Endodermal cell (in vitro differentiated cells): ENCODE data around the gene HAO1. TPM values are rescaled to one million over a fixed set of nuclear protein-coding genes. Genes with fewer than 3 reads are reported as not detected.

Experiments used
- DNase-seq: peaks from one replicate; pipeline ENCODE4 v3.0.0-alpha.2; 2017
- H3K27ac ChIP-seq: 2 replicates; pipeline ENCODE4 v1.5.1; 2013; ENCODE audit warnings: mild to moderate bottlenecking, low read depth, low read length, moderate library complexity
- H3K27me3 ChIP-seq: 2 replicates; pipeline ENCODE4 v1.6.1; 2013; ENCODE audit warnings: mild to moderate bottlenecking, low read length, moderate library complexity; ENCODE audit not compliant: insufficient read depth, control insufficient read depth, poor library complexity, severe bottlenecking
- H3K36me3 ChIP-seq: 2 replicates; pipeline ENCODE4 v1.7.0; 2013; ENCODE audit warnings: mild to moderate bottlenecking, low read length, moderate library complexity; ENCODE audit not compliant: control insufficient read depth, insufficient read depth
- H3K4me1 ChIP-seq: one replicate; pipeline ENCODE4 v1.7.0; 2013; ENCODE audit warnings: low read length; ENCODE audit not compliant: control insufficient read depth, insufficient read depth
- H3K4me3 ChIP-seq: 2 replicates; pipeline ENCODE4 v1.5.1; 2013; ENCODE audit warnings: mild to moderate bottlenecking, low read length, moderate library complexity
- H3K9ac ChIP-seq: 2 replicates; pipeline ENCODE4 v1.6.1; 2013; ENCODE audit warnings: mild to moderate bottlenecking, low read length, moderate library complexity; ENCODE audit not compliant: poor library complexity, severe bottlenecking; ENCODE audit errors: extremely low read depth
- H3K9me3 ChIP-seq: 2 replicates; pipeline ENCODE4 v1.6.1; 2013; ENCODE audit warnings: mild to moderate bottlenecking, low read length, moderate library complexity; ENCODE audit not compliant: control insufficient read depth
- H3K27ac Mint-ChIP-seq: 2 replicates; pipeline ENCODE4 v1.8.0; 2020; ENCODE audit warnings: mixed read lengths
- H3K27me3 Mint-ChIP-seq: 2 replicates; pipeline ENCODE4 v1.8.0; 2021; ENCODE audit warnings: mild to moderate bottlenecking, mixed read lengths; ENCODE audit not compliant: insufficient read depth
- H3K36me3 Mint-ChIP-seq: 2 replicates; pipeline ENCODE4 v1.8.0; 2020; ENCODE audit warnings: low read depth, mixed read lengths
- H3K4me1 Mint-ChIP-seq: 2 replicates; pipeline ENCODE4 v1.8.0; 2020; ENCODE audit warnings: mixed read lengths
- H3K4me3 Mint-ChIP-seq: 2 replicates; pipeline ENCODE4 v1.8.0; 2020; ENCODE audit warnings: mild to moderate bottlenecking, moderate library complexity, mixed read lengths
- H3K9me3 Mint-ChIP-seq: 2 replicates; pipeline ENCODE4 v1.8.0; 2020; ENCODE audit warnings: mild to moderate bottlenecking, mixed read lengths
- CTCF ChIP-seq: fragments of 200-600 bp; sonication (generic); conservative IDR thresholded peaks from 2 replicates; pipeline ENCODE4 v1.5.0; 2021; ENCODE audit warnings: antibody characterized with exemption, mild to moderate bottlenecking
- WGBS, 2 experiments: methylation state at CpG; one replicate each; pipeline versions ENCODE4 v1.1.5 to v1.1.7; 2013; ENCODE audit warnings: missing lambda C conversion rate in 2 of 2, mixed read lengths in 1 of 2; ENCODE audit not compliant: insufficient coverage in 1 of 2, insufficient read length in 1 of 2; 5-methylcytosine and 5-hydroxymethylcytosine counted together
- total RNA-seq, 2 donors: library from RNA; stranded (reverse); fragmentation: NEBNext Ultra II Directional in 1 of 2; extraction: Animal tissue kit (Norgen Biotek cat#: 25700) in 1 of 2; gene quantifications; 2 replicates in 1 of 2; 3 replicates in 1 of 2; pipeline ENCODE4 v1.2.1, GENCODE V29; 2021

The HAO1 gene
- total RNA-seq, 2 donors from 2014 or later, result not detected

- no peak overlapping the region for H3K4me3 ChIP-seq
- WGBS, 2 experiments, result 57 to 65% methylated on average over 4 of the region's 4 CpGs
- H3K27ac Mint-ChIP-seq, result no peak overlapping the region
- no peak for TF ChIP-seq CTCF
- no peaks in the 10 kb centered on the region for H3K27me3 ChIP-seq
- H3K27me3 Mint-ChIP-seq, result no peaks in the 10 kb centered on the region
- no peaks in the 10 kb centered on the region for H3K36me3 Mint-ChIP-seq
- no peak overlapping the region for H3K27ac ChIP-seq
- no peaks in the 10 kb centered on the region for H3K9me3 ChIP-seq
- H3K4me1 ChIP-seq, result no peaks in the 10 kb centered on the region
- no peaks in the 10 kb centered on the region for H3K36me3 ChIP-seq
- no peaks in the 10 kb centered on the region for H3K9me3 Mint-ChIP-seq
- H3K9ac ChIP-seq, result no peak overlapping the region
- H3K4me3 Mint-ChIP-seq, result no peak overlapping the region
- H3K4me1 Mint-ChIP-seq, result no peaks in the 10 kb centered on the region
- DNase-seq, result no peak
Measured at GRCh38 chr20:7858734-7859250, 81.5 kb downstream of the HAO1 start.

GRCh38 chr20:7856756-7857155 lies 83.5 kb downstream of the HAO1 start:
- Histone ChIP-seq H3K4me3 (no peak overlapping the region), H3K9ac (no peak overlapping the region), H3K4me1 (no peaks in the 10 kb centered on the region), H3K27me3 (no peaks in the 10 kb centered on the region), H3K27ac (no peak overlapping the region), H3K36me3 (no peaks in the 10 kb centered on the region), H3K9me3 (no peaks in the 10 kb centered on the region)
- Mint-ChIP-seq H3K4me3 (no peak overlapping the region), H3K4me1 (peaks cover 6% of the 10 kb centered on the region), H3K36me3 (no peaks in the 10 kb centered on the region), H3K27me3 (no peaks in the 10 kb centered on the region), H3K27ac (no peak overlapping the region), H3K9me3 (no peaks in the 10 kb centered on the region)
- TF ChIP-seq CTCF, result no peak
- no peak for DNase-seq
- 80 to 100% methylated on average over 1 to 2 of the region's 2 CpGs for WGBS, 2 experiments

DNA sequence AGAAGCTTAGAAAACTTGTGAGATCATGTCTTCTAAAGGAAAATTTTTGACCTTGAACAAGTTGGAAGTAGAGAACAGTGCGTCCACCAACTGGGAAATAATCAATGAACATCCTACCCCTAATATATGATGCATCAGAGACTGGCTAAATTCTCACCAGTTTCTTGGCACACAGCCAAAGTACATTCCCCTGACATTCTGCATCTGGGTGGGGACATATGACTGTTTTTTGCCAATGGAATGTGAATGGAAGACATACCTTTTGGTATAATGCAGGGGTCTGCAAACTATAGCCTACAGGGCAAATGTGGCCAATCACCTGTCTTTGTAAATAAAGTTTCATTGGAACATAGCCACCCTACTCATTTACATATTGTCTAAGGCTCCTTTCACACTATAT lies 84.7 kb downstream of the HAO1 start:
- Histone ChIP-seq H3K4me3 (no peak overlapping the region), H3K4me1 (no peaks in the 10 kb centered on the region), H3K27me3 (no peaks in the 10 kb centered on the region), H3K36me3 (no peaks in the 10 kb centered on the region), H3K9ac (no peak overlapping the region), H3K9me3 (no peaks in the 10 kb centered on the region), H3K27ac (no peak overlapping the region)
- no peak for TF ChIP-seq CTCF
- no peak for DNase-seq
- Mint-ChIP-seq H3K9me3 (no peaks in the 10 kb centered on the region), H3K4me1 (peaks cover 9% of the 10 kb centered on the region), H3K4me3 (no peak overlapping the region), H3K27me3 (no peaks in the 10 kb centered on the region), H3K36me3 (no peaks in the 10 kb centered on the region), H3K27ac (no peak overlapping the region)
- WGBS, 2 experiments, result 100% methylated on average over 1 of the region's 1 CpG; no CpG with 5 or more reads in 1 of the 2 experiments
